GM21381 (cell line): ENCODE measurements around the gene RORC.

Source experiments
- ATAC-seq: cut with Tn5 transposase; IDR thresholded peaks from one replicate; pipeline ENCODE4 v1.9.1; 2021; ENCODE audit warnings: mild to moderate bottlenecking, moderate library complexity; ENCODE audit not compliant: unreplicated experiment

RORC gene

GRCh38 chr1:151829352-151830046, 2.1 kb downstream of the RORC start:
- no peak for ATAC-seq

DNA sequence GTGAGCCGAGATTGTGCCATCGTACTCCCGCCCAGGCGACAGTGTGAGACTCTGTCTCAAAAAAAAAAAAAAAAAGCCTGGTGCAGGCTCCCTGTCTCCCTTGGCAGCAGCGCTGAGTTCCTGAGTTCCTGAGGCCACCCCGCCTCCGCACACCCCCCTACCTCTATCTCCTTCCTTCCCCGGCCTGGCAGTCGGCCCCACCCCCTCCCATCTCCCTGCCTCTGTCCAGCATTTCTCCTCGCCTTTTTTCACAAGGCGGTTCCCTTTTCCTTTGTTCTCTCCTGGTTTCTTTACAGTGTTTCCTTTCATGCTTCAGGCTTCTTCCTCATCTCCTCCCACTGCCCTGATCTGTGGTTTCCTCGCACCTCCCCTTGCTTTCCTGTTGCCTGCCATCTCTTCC, 2.7 kb downstream of the RORC start:
- ATAC-seq, result no peak

DNA sequence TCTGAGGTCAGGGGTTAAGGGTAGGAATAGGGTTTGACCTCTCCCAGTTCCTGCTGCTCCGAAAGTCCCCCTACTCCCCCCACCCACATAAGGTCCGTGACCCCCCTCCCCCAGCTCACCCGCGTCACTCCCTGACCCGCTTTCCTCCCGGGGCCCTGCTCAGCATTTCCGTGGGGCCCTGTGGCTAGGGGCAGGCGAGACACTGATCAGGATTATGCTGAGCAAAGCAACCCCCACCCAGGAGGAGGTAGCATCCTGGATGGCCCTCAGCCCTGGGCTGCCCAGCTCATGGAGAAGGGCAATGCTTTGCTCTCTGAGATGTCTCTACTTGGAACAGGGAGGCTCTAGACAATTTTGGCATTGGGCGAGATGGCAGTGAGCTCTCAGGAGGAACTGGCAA, 3.7 kb downstream of the RORC start:
- ATAC-seq, result no peak

- ATAC-seq, result no peak
These were observed 5.6 kb downstream of the RORC start for GRCh38 chr1:151825751-151826660.

DNA sequence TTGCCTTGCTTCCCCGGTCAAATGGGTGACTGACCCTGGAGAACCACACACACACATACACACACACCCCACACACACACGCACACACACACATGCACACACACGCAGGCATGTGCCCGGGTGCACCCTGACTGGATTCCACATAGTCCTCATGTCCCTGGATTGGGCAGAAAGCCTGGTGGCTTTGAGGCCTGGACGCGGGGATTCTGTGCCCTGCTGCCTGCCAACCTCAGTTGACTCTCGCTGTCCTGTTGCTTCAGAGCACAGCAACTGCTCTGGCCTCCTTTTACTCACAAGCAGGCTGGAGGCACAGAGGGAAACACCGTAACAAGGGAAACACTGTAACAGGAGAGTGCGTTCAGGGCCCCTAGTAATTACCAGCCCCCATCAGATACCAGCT, 6.4 kb downstream of the RORC start:
- no peak for ATAC-seq

DNA sequence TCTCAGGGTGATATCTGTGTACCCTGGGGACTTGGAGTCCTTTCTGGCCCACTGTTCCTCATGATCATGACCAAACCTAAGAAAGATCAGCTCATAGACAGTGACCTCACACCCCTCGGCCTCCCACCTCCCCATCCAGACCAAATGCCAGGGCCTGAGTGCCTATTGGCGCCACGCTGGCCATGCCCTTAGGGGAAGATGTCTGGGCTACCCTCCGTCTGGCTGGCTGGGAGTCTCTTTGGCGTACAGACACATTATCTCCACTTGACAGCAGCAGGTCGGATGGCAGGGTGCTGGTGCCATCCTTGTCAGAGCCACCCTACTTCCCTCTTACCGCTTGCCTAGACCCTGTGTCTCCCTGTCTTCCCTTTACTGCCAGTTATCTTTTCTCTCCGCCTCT, 8.4 kb downstream of the RORC start:
- ATAC-seq, result no peak

- ATAC-seq, result no peak
These were observed 9.2 kb downstream of the RORC start for GRCh38 chr1:151822404-151822803.

DNA sequence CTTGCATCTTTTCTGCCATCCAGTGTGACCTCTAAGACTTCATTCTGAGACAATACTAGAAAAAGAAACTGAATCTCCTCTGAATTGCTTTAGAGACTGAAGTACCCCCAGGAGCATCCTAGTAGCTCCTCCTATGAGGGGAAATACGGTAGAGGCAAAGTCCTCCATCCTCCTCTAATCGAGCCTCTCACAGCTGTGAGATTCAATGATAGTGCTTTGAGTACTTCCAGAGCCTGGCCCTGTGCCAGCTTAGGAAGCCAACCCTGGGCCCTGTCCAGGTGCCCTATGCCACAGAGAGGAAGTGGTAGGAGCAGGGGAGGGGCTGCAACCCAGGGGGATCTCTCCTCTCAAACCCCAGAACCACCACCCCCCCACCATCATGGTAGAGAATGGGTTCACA, 10.7 kb downstream of the RORC start:
- ATAC-seq, result no peak

DNA sequence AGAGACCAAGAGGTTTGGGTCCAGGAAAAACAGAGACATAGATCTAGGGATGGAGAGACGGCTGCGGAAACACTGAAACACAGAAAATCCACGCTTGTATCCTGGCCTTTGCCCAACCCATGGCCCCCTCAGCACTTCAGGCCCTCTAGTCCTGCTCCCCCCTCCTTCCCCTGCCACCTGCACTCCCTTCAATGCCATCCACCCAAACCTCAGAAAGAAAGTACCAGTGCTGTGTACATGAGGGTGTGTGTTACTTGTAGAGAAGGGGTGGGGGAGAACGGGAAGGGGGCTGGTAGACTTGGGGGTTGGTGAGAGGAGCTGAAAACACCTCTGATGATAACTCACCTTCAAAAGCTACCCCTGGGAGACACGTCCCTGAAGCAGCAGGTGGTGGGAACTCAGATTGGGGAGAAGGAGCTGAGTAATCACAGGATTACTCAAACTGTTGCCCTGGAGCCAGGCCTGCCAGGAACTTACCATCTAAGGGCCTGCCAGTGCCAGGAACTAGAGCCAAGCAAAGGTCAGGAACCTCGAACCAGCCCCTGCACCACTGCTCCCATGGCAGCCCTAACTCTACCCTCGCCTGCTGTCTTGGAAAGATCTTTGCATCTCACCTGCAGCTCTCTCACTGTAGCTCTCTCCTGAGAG, 11.5 kb downstream of the RORC start:
- no peak for ATAC-seq

DNA sequence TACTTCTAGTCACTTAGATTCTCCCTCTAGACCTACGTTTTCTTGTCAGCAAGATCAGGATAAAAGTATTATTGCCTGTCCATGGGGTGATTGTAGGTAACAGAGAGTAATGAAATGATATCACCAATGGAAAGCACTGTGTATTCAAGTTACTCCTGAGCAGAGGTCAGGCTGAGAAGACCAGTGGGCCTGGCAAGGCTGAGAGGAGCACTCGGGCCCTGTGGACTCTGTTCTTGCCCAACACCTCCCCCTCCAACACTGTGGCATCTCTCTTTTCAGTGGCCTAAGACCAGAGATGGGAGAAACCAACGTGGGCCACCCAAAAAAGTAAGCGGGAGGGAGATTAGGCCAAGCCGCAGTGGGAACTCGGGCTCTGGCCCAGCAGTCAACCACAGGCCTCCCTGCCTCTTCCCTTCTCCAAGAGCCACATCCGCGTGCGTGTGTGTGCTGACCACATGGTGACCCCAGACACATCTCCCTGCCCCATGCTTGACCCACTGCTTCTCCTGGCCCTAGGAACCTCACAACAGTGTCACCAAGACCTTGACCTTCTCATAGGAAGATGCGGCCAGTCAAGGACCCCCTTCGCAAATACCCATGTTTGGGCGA, 12.3 kb downstream of the RORC start:
- no peak for ATAC-seq

DNA sequence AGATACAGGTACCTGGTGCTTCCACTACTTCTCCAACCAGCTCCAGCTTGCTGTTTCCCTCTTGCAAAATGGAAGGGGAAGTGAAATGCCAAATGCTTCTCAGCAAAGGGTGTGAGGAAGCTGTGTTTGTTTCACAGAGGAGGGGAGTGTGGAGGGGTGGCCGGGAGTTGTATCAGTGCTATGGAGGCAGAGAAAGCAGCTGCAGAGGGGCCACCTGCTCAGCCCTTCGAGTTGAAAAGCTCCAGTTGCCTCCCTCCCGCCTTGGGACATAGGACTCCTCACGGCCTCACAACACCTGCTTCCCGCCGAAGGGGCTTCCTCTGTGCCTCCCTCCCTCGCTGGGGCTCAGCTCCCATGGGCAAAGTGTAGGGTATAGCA, 14.3 kb downstream of the RORC start:
- ATAC-seq, result no peak

GRCh38 chr1:151816548-151817352, 14.9 kb downstream of the RORC start:
- ATAC-seq, result no peak

DNA sequence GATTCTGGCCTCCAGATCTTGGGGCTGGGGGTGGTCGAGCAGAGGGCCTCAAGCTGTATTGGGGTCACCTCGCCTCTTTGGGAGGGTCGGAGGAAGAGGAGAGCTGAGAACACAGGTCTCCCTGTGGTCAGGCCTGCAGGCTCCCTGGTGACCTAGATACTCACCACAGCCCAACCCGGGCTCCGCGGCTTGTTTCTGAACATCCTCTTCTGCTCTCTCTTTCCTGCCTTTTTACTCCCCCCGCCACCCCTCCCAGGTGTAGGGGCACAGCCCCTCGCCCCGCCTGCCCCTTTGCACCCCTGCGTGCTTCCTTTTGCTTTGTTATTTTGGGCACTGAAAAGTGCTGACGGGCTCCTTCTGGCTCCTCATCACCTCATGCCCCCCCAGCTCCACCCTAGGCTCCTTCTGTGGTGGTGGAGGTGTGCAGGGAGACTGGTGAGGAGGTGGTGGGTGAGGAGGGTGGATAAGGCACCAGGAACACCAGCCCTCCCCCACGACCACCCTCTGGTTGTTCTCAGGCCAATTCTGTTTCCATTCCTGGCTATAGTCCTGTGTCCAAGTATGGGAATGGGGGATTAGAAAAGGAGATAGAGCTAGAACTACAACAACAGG, 15.8 kb downstream of the RORC start:
- no peak for ATAC-seq

DNA sequence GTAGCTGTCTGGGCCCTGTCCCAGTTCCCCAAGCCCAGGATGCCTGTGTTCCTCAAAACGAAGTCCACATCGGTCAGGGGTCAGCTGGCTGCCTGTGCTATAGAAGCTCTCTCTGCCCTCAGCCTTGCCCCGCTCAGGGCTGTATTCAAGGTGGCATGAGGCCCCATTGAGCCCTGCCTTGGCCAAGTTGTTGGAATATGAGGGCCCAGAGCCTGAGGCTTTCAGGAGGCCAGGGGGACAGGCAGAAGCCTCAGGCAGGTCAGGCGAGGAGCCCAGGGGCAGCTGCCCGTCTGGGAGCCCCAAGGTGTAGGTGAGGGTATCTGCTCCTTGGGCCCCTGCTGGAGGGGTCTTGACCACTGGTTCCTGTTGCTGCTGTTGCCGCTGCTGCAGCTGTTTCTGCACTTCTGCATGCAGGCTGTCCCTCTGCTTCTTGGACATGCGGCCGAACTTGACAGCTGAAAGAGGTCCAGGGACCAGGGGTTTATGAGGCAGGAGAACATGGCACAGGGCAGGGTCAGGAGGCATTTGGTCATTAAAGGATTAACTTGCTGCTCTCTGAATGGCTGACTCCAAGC, 16.5 kb downstream of the RORC start:
- ATAC-seq, result no peak

DNA sequence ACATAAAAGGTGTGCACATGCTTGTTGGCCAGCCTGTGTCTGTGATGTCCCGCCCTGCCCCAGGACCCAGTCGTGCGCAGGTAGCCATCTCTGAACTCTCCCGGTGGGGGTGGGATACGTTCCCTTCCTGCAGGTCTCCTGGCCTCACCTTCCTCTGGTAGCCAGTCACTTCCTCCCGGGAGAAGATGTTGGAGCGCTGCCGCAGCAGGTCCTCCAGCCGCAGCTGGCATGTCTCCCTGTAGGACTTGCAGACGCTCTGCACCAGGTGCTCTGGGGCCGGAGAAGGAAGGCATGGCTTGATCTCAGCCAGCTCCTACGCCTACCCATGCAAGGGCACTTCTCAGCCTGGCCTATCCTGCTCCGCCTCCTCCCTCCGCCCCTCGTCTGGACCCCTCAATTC, 17.2 kb downstream of the RORC start:
- ATAC-seq, result no peak

- ATAC-seq, result no peak
These were observed 18.2 kb downstream of the RORC start for GRCh38 chr1:151813271-151813977.

DNA sequence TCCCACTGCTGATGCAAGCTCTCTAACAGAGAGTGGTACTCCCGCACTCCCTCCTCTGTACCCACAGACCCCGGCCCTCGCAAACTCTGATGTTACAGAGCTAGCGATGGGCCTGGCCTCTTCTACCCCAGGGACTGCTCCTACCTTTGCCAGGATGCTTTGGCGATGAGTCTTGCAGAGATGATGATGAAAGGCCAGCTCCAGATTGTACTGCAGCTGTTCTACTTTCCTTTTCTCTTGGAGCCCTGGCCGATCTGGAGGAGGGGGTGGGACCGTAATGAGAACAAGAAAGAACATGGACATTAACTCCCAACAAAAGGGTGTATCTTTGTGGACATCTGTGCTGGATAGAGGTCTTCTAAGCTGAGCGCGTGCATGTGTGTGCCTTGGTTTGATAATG, 20.4 kb downstream of the RORC start:
- ATAC-seq, result no peak

GRCh38 chr1:151809985-151810556, 21.5 kb downstream of the RORC start:
- no peak for ATAC-seq
